Measurements from ENCODE around the gene KCNQ5. TPM values are rescaled to one million over a fixed set of nuclear protein-coding genes. Genes with fewer than 3 reads are reported as not detected.

KCNQ5 gene
- total and polyA plus RNA-seq, 8 donors, result 1.7 to 4.5 (median 2.5) TPM

DNA sequence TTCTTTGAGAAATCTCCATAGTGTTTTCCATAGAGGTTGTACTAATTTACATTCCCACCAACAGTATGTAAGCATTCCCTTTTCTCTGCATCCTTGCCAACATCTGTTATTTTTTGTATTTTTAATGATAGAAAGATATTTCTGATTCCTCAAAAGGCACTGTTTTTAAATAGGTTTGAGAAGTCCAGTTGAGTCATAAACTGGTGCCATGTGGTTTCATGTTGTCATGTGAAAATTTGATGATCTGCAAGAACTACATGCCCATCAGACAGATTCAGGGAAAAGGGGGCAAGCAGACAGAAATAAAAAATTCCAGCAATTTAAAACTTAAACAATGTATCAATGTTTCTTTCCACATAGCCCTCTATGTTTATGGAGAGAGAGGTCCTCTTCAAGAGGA is 227.5 kb downstream of the KCNQ5 start:
- TF ChIP-seq, protein P1, sequence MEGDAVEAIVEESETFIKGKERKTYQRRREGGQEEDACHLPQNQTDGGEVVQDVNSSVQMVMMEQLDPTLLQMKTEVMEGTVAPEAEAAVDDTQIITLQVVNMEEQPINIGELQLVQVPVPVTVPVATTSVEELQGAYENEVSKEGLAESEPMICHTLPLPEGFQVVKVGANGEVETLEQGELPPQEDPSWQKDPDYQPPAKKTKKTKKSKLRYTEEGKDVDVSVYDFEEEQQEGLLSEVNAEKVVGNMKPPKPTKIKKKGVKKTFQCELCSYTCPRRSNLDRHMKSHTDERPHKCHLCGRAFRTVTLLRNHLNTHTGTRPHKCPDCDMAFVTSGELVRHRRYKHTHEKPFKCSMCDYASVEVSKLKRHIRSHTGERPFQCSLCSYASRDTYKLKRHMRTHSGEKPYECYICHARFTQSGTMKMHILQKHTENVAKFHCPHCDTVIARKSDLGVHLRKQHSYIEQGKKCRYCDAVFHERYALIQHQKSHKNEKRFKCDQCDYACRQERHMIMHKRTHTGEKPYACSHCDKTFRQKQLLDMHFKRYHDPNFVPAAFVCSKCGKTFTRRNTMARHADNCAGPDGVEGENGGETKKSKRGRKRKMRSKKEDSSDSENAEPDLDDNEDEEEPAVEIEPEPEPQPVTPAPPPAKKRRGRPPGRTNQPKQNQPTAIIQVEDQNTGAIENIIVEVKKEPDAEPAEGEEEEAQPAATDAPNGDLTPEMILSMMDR (IDR thresholded peaks at IDR 0.05), result no peak
- Histone ChIP-seq H3K9me3 (no peaks in the 10 kb centered on the region), H3K4me3 (no peak overlapping the region), H3K36me3 (no peaks in the 10 kb centered on the region), H3K27ac (no peak overlapping the region), H3K4me1 (no peaks in the 10 kb centered on the region), H3K27me3 (no peaks in the 10 kb centered on the region)
- DNase-seq, result no peak
- no peak for ATAC-seq
- intact Hi-C loops (cut with DNase I), result no loop called here

DNA sequence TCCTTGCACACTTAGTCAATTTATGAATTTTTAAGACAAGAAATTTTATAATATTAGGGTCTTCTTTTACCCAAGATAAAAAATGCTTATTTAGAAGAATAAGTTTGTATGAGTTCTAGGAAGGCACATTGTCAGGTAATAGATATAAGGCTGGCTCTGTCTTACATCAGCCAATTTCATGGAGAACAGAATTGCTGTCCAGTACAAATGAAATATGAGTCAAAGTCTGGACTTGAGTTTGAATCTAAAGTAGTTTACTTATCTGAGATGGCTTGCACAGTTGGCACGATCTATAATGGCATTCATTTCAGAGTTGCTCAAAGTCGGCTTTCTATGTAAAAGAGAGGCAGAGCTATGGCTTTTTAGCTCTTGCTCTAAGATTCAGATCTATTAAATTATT is 228.2 kb downstream of the KCNQ5 start:
- no peak for ATAC-seq
- H3K27ac ChIP-seq, result no peak overlapping the region
- DNase-seq, result no peak
- intact Hi-C loops (cut with DNase I), result no loop called here
- no peaks in the 10 kb centered on the region for H3K36me3 ChIP-seq
- H3K9me3 ChIP-seq, result no peaks in the 10 kb centered on the region
- H3K4me1 ChIP-seq, result no peaks in the 10 kb centered on the region
- TF ChIP-seq, protein P1 (IDR thresholded peaks at IDR 0.05), result no peak
- no peaks in the 10 kb centered on the region for H3K27me3 ChIP-seq
- H3K4me3 ChIP-seq, result no peak overlapping the region

- no peak overlapping the region for H3K4me3 ChIP-seq
- no peaks in the 10 kb centered on the region for H3K4me1 ChIP-seq
- TF ChIP-seq, protein P1 (IDR thresholded peaks at IDR 0.05), result no peak
- DNase-seq (no peak), ATAC-seq (no peak)
- H3K27ac ChIP-seq, result no peak overlapping the region
- no peaks in the 10 kb centered on the region for H3K36me3 ChIP-seq
- no peaks in the 10 kb centered on the region for H3K9me3 ChIP-seq
- no peaks in the 10 kb centered on the region for H3K27me3 ChIP-seq
- intact Hi-C loops (cut with DNase I), result no loop called here
Measured at GRCh38 chr6:72850469-72850868, 228.6 kb downstream of the KCNQ5 start.

DNA sequence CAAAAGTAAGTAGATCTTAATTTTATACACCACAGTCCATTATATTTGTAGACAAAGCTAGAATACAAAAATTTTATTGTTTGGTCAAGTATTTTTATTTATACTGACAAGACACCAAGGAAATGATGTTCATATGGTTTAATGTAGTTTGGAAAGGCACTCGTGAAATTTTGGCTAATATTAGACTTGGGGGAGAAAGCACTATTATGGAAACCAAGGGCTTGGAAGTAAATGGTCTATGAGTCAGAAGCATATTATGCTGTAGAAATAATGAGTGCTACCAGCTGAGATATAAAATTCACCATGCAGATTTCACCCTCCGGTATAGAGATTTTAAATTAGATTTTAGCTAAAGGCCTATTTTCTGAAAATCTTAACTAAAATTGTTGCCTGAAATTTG is 233.6 kb downstream of the KCNQ5 start:
- ATAC-seq (no peak), DNase-seq (no peak)
- TF ChIP-seq, protein P1 (IDR thresholded peaks at IDR 0.05), result no peak
- no peaks in the 10 kb centered on the region for H3K36me3 ChIP-seq
- H3K4me3 ChIP-seq, result no peak overlapping the region
- H3K4me1 ChIP-seq, result no peaks in the 10 kb centered on the region
- intact Hi-C loops (cut with DNase I), result no loop called here
- no peak overlapping the region for H3K27ac ChIP-seq
- no peaks in the 10 kb centered on the region for H3K27me3 ChIP-seq
- H3K9me3 ChIP-seq, result no peaks in the 10 kb centered on the region

- ATAC-seq (no peak), DNase-seq (peak in 1 of 4 donors; percentile 27)
- TF ChIP-seq, protein P1 (IDR thresholded peaks at IDR 0.05), result no peak
- intact Hi-C loops (cut with DNase I), result no loop called here
- Histone ChIP-seq H3K36me3 (no peaks in the 10 kb centered on the region), H3K27me3 (no peaks in the 10 kb centered on the region), H3K4me1 (peaks cover 0 to under 1% of the 10 kb centered on the region in 2 donors), H3K27ac (no peak overlapping the region), H3K4me3 (no peak overlapping the region), H3K9me3 (no peaks in the 10 kb centered on the region)
Measured at GRCh38 chr6:72856801-72857200, 234.9 kb downstream of the KCNQ5 start.

Data from left lung (tissue), 10 donors.